Breast epithelium (tissue), 3 donors: ENCODE data around the gene KLB.

ENCODE experiments used
- CTCF ChIP-seq, 3 donors: fragments of 450-650 bp; IDR thresholded peaks; one replicate each; pipeline ENCODE4 v1.5.1; 2016 to 2017; ENCODE audit warnings: antibody characterized with exemption in 3 of 3, mild to moderate bottlenecking in 3 of 3, moderate library complexity in 3 of 3
- POLR2AphosphoS5 ChIP-seq, 3 donors: sonication (generic); formaldehyde crosslinking; IDR thresholded peaks; one replicate each; pipeline ENCODE4 v1.6.1; 2017; ENCODE audit warnings: antibody characterized with exemption in 3 of 3

- no peak for TF ChIP-seq POLR2AphosphoS5 (IDR thresholded peaks at IDR 0.05)
- TF ChIP-seq CTCF (IDR thresholded peaks at IDR 0.05), result no peak
Observed at GRCh38 chr4:39456946-39457763, 50.4 kb downstream of the KLB start.
